GM10248 (cell line): ENCODE data around the gene KLHL6.
"Not testable (repeated sequence)": the region's sequence is repeated elsewhere in the genome, so short reads cannot be mapped to it uniquely, and the experiment has no call there.

Experiments
- CTCF ChIA-PET: fragments of 300-600 bp; sonication (Branson Sonifier 250); formaldehyde crosslinking; extraction: SDS; loops from one replicate; lab custom pipeline; 2021; ENCODE audit warnings: antibody characterized with exemption; lab: Yijun Ruan, JAX
- POLR2A ChIA-PET: fragments of 350-650 bp; sonication (Branson Sonifier 250); formaldehyde crosslinking; extraction: SDS; loops from one replicate; lab custom pipeline; 2020; ENCODE audit warnings: antibody characterized with exemption; lab: Yijun Ruan, JAX
- DNase-seq: peaks from one replicate; pipeline ENCODE4 v3.0.0; 2012; ENCODE audit errors: extremely low spot score
- CTCF ChIP-seq: IDR thresholded peaks from 2 replicates; pipeline ENCODE4 v1.5.1; 2012; ENCODE audit warnings: mild to moderate bottlenecking, low read depth; ENCODE audit errors: extremely low read depth, missing control alignments, control extremely low read depth

Gene KLHL6

GRCh38 chr3:183572935-183573334 lies 17.4 kb upstream of the KLHL6 start:
- POLR2A ChIA-PET = no interaction called here
- CTCF ChIA-PET = no interaction called here
- no peak for TF ChIP-seq CTCF
- DNase-seq = no peak

- CTCF ChIA-PET, POLR2A ChIA-PET, DNase-seq: not testable (repeated sequence)
These were observed 14.7 kb upstream of the KLHL6 start for GRCh38 chr3:183570191-183570590.

GRCh38 chr3:183566880-183567279 lies 11.4 kb upstream of the KLHL6 start:
- POLR2A ChIA-PET = no interaction called here

GRCh38 chr3:183564046-183564445 lies 8.5 kb upstream of the KLHL6 start:
- ChIA-PET CTCF (interaction anchor here (1.3 to 1.6 kb wide), 2 partner anchors 16 to 95 kb away, joined by 3 to 5 read pairs; no protein-coding TSS in a partner anchor), POLR2A (no interaction called here)
- no peak for DNase-seq
- no peak for TF ChIP-seq CTCF

More at GRCh38 chr3:183566880-183567279, 11.4 kb upstream of the KLHL6 start:
- CTCF ChIA-PET = interaction anchor here (1.1 kb wide), 1 partner anchor 11 kb away, joined by 4 read pairs; no protein-coding TSS in a partner anchor
- DNase-seq = no peak
- TF ChIP-seq CTCF = no peak

GRCh38 chr3:183563536-183563874 lies 8.0 kb upstream of the KLHL6 start:
- DNase-seq = no peak
- ChIA-PET CTCF (interaction anchor here (1.0 to 1.4 kb wide), 3 partner anchors 17 to 29 kb away, joined by 3 to 4 read pairs (median 3); no protein-coding TSS in a partner anchor), POLR2A (no interaction called here)
- TF ChIP-seq CTCF = no peak

- POLR2A ChIA-PET = no interaction called here
- peak; percentile 55 for DNase-seq
These were observed 5.1 kb upstream of the KLHL6 start for GRCh38 chr3:183560607-183561006.

GRCh38 chr3:183558495-183558894 lies 3.0 kb upstream of the KLHL6 start:
- CTCF ChIA-PET = interaction anchor here (1.3 to 5.0 kb wide), 4 partner anchors 10 to 319 kb away, joined by 3 to 22 read pairs (median 7); no protein-coding TSS in a partner anchor
- POLR2A ChIA-PET = no interaction called here
- TF ChIP-seq CTCF = no peak
- no peak for DNase-seq

More at GRCh38 chr3:183560607-183561006, 5.1 kb upstream of the KLHL6 start:
- peak; percentile 49 for TF ChIP-seq CTCF
- CTCF ChIA-PET = interaction anchor here (0.8 to 5.0 kb wide), 26 partner anchors 12 to 207 kb away, joined by 3 to 22 read pairs (median 4); partner anchors contain the start of gene MCF2L2
